HS-5 (cell line): Measurements from ENCODE around the gene THG1L.

Source experiments
- DNase-seq: peaks from one replicate; pipeline ENCODE4 v3.0.0-alpha.2; 2012; ENCODE audit warnings: low read depth

THG1L gene

DNA sequence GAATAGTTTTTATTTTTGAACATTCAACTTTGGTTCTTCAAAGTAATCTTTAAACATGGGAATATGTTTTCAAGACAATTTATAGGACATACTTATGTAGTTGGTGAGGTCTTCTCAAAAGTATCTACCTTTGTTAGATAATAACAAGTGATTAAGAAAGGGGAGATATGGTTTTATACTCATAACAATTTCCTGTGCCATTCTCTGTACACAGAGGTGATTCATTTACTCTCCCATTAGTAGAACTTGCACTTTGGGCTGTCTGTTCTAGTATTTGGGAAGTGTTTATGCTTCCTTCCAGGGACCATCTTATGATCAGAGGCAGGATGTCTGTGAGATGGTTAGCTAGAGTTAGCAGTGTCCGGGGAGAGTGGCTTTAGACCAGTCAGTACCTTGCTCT is 27.5 kb downstream of the THG1L start:
- no peak for DNase-seq

- DNase-seq = no peak
These were observed 30.7 kb downstream of the THG1L start for GRCh38 chr5:157761690-157762621.

DNA sequence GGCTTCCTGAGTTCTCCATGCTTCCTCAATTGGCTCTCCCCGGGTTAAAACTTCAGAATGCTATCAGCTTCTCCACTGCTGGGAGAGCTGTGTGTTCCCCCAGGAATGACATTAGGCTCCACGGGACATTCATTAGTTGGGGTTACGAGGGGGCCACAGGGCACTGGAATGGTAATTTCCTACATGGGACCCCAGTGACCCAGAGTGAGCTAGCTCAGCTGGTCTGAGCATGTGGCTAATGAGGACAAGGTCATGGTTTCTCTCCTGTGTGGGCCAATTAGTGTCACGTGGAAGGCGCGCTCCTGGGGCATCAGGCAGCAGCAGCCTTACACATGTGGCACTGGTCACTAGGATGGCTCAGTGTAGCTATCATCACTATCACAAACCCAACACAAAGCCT is 33.3 kb downstream of the THG1L start:
- DNase-seq = no peak

DNA sequence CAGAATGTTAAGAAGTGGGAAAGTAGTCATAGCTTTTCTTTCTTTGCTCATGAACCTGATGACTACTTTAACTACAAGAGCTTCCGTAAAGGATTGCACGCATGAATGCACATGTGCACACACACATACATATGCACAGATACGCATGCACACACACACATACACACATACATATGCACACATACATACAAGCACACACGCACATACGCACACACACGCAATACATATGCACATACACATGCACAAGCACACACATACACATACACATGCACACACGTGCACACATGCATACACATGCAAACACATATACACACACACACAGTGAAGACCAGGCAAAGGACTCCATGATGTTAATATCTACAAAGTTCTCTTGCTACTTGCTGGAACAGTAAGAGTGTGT is 35.2 kb downstream of the THG1L start:
- DNase-seq = no peak

GRCh38 chr5:157766902-157767301 is 35.7 kb downstream of the THG1L start:
- DNase-seq = no peak

- DNase-seq = no peak
These were observed 36.5 kb downstream of the THG1L start for GRCh38 chr5:157767689-157768088.

DNA sequence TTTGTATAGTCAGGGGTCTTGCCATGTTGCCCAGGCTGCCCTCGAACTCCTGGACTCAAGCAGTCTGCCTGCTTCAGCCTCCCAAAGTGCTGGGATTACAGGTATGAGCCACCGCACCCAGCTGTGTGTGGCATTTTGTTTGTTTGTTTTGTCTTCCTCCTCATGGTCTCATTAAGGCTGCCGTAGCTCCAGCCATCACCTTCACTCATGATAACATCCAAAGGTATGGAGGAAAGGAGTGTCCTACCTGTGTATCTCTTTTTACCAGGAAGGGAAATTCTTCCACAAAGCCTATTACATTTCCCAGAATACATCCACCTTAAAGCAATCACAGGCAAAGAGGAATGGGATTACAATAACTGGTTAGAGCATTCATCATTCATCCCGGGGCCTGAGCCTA is 39.4 kb downstream of the THG1L start:
- no peak for DNase-seq

GRCh38 chr5:157772127-157772526 is 40.9 kb downstream of the THG1L start:
- DNase-seq = no peak

DNA sequence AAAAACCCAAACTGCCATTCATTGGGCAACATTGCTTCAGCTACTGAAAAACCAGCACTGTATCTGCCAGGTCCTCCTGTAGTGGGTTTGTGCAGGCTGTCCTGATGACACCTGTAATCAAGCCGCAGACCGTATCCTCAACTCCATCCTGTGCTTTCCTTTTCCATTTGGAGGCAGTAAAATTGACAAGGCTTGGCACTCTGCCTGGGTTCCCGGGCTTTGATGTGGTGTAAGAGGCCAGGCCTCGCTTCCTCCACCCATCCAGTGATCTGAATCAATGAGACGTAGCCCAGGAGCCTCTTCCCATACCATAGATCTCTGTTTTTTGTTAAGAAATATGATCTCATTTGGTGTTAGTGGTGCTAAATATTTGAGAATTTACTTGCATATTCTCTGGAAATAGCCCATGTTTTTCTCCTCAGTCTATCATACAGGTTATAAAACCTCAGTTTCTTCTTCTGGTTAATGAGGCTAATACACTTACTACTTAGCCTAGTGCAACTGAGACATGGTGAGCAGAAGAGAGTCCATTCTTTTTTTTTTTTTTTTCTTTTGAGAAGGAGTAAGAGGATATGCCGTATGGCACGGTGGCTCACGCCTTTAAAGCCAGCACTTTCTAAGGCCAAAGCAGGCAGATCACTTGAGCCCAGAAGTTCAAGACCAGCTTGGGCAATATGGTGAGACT is 47.0 kb downstream of the THG1L start:
- DNase-seq = no peak

DNA sequence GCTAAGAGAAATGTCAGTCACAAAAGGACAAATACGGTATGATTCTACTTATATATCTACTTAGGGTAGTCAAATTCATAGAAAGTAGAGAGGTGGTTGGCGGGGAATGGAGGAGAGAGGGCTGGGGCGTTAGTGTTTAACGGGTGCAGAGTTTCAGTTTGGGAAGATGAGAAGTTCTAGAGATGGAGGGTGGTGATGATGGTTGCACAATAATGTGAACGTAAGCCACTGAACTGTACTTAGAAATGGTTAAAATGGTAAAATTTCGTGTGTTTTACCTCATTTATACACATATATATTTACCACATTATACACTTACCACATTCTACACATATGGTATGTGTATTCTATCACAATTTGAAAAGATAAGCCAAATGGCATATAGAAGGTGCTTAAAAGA is 48.0 kb downstream of the THG1L start:
- DNase-seq = no peak

GRCh38 chr5:157785801-157786200 is 54.6 kb downstream of the THG1L start:
- DNase-seq = no peak
